Measurements from ENCODE around the gene XCL1. TPM values are rescaled to one million over a fixed set of nuclear protein-coding genes. Genes with fewer than 3 reads are reported as not detected.
A peak's percentile ranks its signal among the peaks of the same experiment; 100 is the strongest.

Gene XCL1
- polyA plus RNA-seq, 2 donors: 0.20 to 0.27 TPM

- H3K9me3 ChIP-seq (ENCODE audit: control insufficient read depth in 2 of 2, insufficient read depth in 1 of 2, low read depth in 1 of 2, low read length in 1 of 2): no peaks in the 10 kb centered on the region
- no peak overlapping the region for H3K4me3 ChIP-seq (ENCODE audit: low read depth in 1 of 2, low read length in 2 of 2)
- H3K4me1 ChIP-seq (ENCODE audit: control insufficient read depth in 2 of 2, insufficient read depth in 2 of 2, low read length in 1 of 2): peaks cover 0 to 13% of the 10 kb centered on the region in 2 donors
- 73 to 77% methylated on average over 10 of the region's 10 CpGs for WGBS, 2 donors
- H3K36me3 ChIP-seq (ENCODE audit: control insufficient read depth in 2 of 2, insufficient read depth in 2 of 2, low read length in 1 of 2): no peaks in the 10 kb centered on the region
- no peaks in the 10 kb centered on the region for H3K27me3 ChIP-seq (ENCODE audit: control insufficient read depth in 1 of 2, insufficient read depth in 2 of 2, low read length in 2 of 2)
- H3K27ac ChIP-seq (ENCODE audit: low read depth in 2 of 2, low read length in 1 of 2): no peak overlapping the region
Observed at GRCh38 chr1:168609741-168610510, 33.5 kb downstream of the XCL1 start.

DNA sequence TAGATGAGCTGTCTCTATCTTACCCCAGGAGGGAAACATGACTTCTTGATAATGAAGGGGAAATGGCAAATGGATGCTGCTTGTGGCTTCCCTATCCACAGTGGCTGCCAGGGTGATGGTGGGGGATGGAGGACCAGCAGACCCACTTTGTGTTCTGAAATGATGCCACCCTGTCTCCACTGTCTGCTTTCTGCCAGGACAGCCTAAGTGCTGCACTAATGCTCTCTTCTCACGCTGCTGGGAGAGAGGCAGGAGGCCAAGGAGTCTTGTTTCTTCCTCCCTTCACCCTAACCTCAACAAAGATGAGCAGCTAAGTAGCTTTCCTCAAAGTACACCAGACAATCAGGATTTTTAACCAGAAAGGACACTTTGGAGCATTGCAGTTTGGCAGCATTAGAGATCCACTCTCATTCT, 36.6 kb downstream of the XCL1 start:
- Histone ChIP-seq H3K4me1 (ENCODE audit: control insufficient read depth in 2 of 2, insufficient read depth in 2 of 2, low read length in 1 of 2) (peaks cover 0 to 15% of the 10 kb centered on the region in 2 donors), H3K9me3 (ENCODE audit: control insufficient read depth in 2 of 2, insufficient read depth in 1 of 2, low read depth in 1 of 2, low read length in 1 of 2) (no peaks in the 10 kb centered on the region), H3K27me3 (ENCODE audit: control insufficient read depth in 1 of 2, insufficient read depth in 2 of 2, low read length in 2 of 2) (no peaks in the 10 kb centered on the region), H3K27ac (ENCODE audit: low read depth in 2 of 2, low read length in 1 of 2) (peak overlapping the region in 1 of 2 donors; percentile 9), H3K36me3 (ENCODE audit: control insufficient read depth in 2 of 2, insufficient read depth in 2 of 2, low read length in 1 of 2) (no peaks in the 10 kb centered on the region), H3K4me3 (ENCODE audit: low read depth in 1 of 2, low read length in 2 of 2) (no peak overlapping the region)
- WGBS, 2 donors: 66 to 79% methylated on average over 1 of the region's 1 CpG

DNA sequence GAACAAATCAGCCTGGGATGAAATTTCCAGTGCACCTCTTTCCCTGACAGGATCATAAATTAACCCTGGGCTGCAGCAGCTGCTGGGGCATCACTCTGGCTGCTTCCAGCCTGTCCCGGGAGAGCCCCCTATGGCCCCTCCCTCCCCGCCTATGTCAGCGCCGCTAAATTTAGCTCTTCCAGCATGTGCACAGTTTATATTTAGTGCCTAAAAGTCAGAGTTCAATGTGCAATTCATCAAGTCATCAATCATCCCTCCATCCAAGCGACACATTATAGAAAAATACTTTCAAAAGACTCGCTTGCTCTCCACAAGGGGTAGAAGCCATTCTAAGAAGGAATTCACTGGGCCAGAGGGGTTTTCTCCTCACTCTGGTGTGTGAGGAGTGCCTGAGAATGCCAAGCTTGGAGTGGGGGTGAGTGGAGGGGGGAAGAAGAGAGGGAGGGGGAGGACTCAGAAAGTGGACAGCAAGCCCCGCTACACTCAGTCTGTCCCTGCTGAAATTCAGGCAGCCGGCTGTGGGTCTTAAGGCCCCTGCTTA, 37.4 kb downstream of the XCL1 start:
- Histone ChIP-seq H3K36me3 (ENCODE audit: control insufficient read depth in 2 of 2, insufficient read depth in 2 of 2, low read length in 1 of 2) (no peaks in the 10 kb centered on the region), H3K9me3 (ENCODE audit: control insufficient read depth in 2 of 2, insufficient read depth in 1 of 2, low read depth in 1 of 2, low read length in 1 of 2) (no peaks in the 10 kb centered on the region), H3K4me3 (ENCODE audit: low read depth in 1 of 2, low read length in 2 of 2) (no peak overlapping the region), H3K4me1 (ENCODE audit: control insufficient read depth in 2 of 2, insufficient read depth in 2 of 2, low read length in 1 of 2) (peaks cover 0 to 15% of the 10 kb centered on the region in 2 donors), H3K27ac (ENCODE audit: low read depth in 2 of 2, low read length in 1 of 2) (peak overlapping the region in 1 of 2 donors; percentile 30), H3K27me3 (ENCODE audit: control insufficient read depth in 1 of 2, insufficient read depth in 2 of 2, low read length in 2 of 2) (no peaks in the 10 kb centered on the region)
- 52 to 56% methylated on average over 8 of the region's 8 CpGs for WGBS, 2 donors

- Histone ChIP-seq H3K9me3 (ENCODE audit: control insufficient read depth in 2 of 2, insufficient read depth in 1 of 2, low read depth in 1 of 2, low read length in 1 of 2) (no peaks in the 10 kb centered on the region), H3K27me3 (ENCODE audit: control insufficient read depth in 1 of 2, insufficient read depth in 2 of 2, low read length in 2 of 2) (no peaks in the 10 kb centered on the region), H3K27ac (ENCODE audit: low read depth in 2 of 2, low read length in 1 of 2) (peak overlapping the region in 1 of 2 donors; percentile 30), H3K4me1 (ENCODE audit: control insufficient read depth in 2 of 2, insufficient read depth in 2 of 2, low read length in 1 of 2) (peaks cover 0 to 13% of the 10 kb centered on the region in 2 donors), H3K36me3 (ENCODE audit: control insufficient read depth in 2 of 2, insufficient read depth in 2 of 2, low read length in 1 of 2) (no peaks in the 10 kb centered on the region), H3K4me3 (ENCODE audit: low read depth in 1 of 2, low read length in 2 of 2) (no peak overlapping the region)
- 69 to 74% methylated on average over 8 of the region's 8 CpGs for WGBS, 2 donors
Observed at GRCh38 chr1:168614235-168614634, 37.8 kb downstream of the XCL1 start.

- Histone ChIP-seq H3K27me3 (ENCODE audit: control insufficient read depth in 1 of 2, insufficient read depth in 2 of 2, low read length in 2 of 2) (no peaks in the 10 kb centered on the region), H3K27ac (ENCODE audit: low read depth in 2 of 2, low read length in 1 of 2) (no peak overlapping the region), H3K36me3 (ENCODE audit: control insufficient read depth in 2 of 2, insufficient read depth in 2 of 2, low read length in 1 of 2) (no peaks in the 10 kb centered on the region), H3K9me3 (ENCODE audit: control insufficient read depth in 2 of 2, insufficient read depth in 1 of 2, low read depth in 1 of 2, low read length in 1 of 2) (no peaks in the 10 kb centered on the region), H3K4me3 (ENCODE audit: low read depth in 1 of 2, low read length in 2 of 2) (no peak overlapping the region), H3K4me1 (ENCODE audit: control insufficient read depth in 2 of 2, insufficient read depth in 2 of 2, low read length in 1 of 2) (peaks cover 0 to 8% of the 10 kb centered on the region in 2 donors)
- whole genome bisulfite sequencing, 2 donors: 75 to 90% methylated on average over 2 of the region's 2 CpGs
Observed at GRCh38 chr1:168615965-168616364, 39.6 kb downstream of the XCL1 start.

DNA sequence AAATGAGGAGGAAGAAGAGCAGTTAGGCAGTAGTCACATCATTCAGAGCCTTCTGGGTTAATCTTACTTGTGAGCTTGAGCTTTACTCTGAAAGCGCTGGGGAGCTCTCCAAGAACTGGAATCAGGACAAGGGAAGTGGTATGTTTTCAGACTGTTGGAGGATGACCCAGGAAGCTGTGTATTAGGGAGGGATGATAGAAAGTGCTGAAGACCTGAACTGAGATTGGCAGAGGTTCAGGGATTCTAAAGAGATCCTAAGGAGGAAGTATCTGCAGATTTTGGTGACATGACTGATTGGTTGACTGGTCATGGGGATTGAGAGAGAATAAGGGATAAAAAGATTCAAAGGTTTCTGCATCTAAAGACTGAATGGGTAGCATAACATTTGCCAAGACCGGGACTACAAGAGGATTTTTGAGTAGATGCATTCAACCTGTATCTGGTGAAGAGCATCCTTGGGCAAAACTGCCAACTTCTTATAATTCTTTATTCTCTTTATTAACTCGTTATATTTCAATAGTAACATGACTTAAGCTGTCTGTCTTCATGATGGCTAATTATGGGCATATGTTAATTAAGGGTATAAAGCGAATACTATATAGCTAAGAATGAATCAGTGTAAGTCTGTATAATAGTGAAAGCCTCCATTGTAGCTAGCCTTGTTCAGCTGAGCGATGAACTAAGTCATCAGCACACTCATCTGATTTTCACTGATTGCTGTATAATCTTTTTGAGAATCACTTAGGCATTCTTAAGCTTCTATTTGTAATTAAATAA, 41.8 kb downstream of the XCL1 start:
- no peaks in the 10 kb centered on the region for H3K9me3 ChIP-seq (ENCODE audit: control insufficient read depth in 2 of 2, insufficient read depth in 1 of 2, low read depth in 1 of 2, low read length in 1 of 2)
- no peak overlapping the region for H3K4me3 ChIP-seq (ENCODE audit: low read depth in 1 of 2, low read length in 2 of 2)
- WGBS, 2 donors: 76 to 81% methylated on average over 5 of the region's 5 CpGs
- no peak overlapping the region for H3K27ac ChIP-seq (ENCODE audit: low read depth in 2 of 2, low read length in 1 of 2)
- no peaks in the 10 kb centered on the region for H3K27me3 ChIP-seq (ENCODE audit: control insufficient read depth in 1 of 2, insufficient read depth in 2 of 2, low read length in 2 of 2)
- peaks cover 0 to 8% of the 10 kb centered on the region in 2 donors for H3K4me1 ChIP-seq (ENCODE audit: control insufficient read depth in 2 of 2, insufficient read depth in 2 of 2, low read length in 1 of 2)
- no peaks in the 10 kb centered on the region for H3K36me3 ChIP-seq (ENCODE audit: control insufficient read depth in 2 of 2, insufficient read depth in 2 of 2, low read length in 1 of 2)

DNA sequence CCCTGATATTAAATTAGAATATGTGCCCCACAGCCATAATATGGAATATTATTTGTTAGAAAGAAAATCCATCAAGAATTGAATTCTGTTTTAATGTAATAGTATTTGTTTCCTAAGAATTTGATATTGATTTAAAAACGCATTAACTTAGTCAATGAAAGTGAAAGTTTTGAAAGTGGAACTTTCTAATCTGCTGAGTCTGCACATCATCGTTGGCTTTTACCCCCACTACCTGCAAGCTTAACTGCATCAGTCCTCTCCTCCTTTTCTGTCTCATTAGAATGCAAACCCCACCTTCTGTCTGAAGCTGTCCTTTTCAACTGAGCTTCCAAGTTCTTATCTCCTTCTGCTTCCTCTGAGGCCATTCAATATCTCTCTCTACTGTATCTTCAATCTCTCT, 42.5 kb downstream of the XCL1 start:
- Histone ChIP-seq H3K36me3 (ENCODE audit: control insufficient read depth in 2 of 2, insufficient read depth in 2 of 2, low read length in 1 of 2) (no peaks in the 10 kb centered on the region), H3K27ac (ENCODE audit: low read depth in 2 of 2, low read length in 1 of 2) (no peak overlapping the region), H3K9me3 (ENCODE audit: control insufficient read depth in 2 of 2, insufficient read depth in 1 of 2, low read depth in 1 of 2, low read length in 1 of 2) (no peaks in the 10 kb centered on the region), H3K27me3 (ENCODE audit: control insufficient read depth in 1 of 2, insufficient read depth in 2 of 2, low read length in 2 of 2) (no peaks in the 10 kb centered on the region), H3K4me3 (ENCODE audit: low read depth in 1 of 2, low read length in 2 of 2) (no peak overlapping the region), H3K4me1 (ENCODE audit: control insufficient read depth in 2 of 2, insufficient read depth in 2 of 2, low read length in 1 of 2) (peaks cover 0 to 7% of the 10 kb centered on the region in 2 donors)
- 46 to 62% methylated on average over 2 of the region's 2 CpGs for WGBS, 2 donors

- WGBS, 2 donors: 73 to 89% methylated on average over 1 of the region's 1 CpG
Observed at GRCh38 chr1:168621356-168621755, 45.0 kb downstream of the XCL1 start.

DNA sequence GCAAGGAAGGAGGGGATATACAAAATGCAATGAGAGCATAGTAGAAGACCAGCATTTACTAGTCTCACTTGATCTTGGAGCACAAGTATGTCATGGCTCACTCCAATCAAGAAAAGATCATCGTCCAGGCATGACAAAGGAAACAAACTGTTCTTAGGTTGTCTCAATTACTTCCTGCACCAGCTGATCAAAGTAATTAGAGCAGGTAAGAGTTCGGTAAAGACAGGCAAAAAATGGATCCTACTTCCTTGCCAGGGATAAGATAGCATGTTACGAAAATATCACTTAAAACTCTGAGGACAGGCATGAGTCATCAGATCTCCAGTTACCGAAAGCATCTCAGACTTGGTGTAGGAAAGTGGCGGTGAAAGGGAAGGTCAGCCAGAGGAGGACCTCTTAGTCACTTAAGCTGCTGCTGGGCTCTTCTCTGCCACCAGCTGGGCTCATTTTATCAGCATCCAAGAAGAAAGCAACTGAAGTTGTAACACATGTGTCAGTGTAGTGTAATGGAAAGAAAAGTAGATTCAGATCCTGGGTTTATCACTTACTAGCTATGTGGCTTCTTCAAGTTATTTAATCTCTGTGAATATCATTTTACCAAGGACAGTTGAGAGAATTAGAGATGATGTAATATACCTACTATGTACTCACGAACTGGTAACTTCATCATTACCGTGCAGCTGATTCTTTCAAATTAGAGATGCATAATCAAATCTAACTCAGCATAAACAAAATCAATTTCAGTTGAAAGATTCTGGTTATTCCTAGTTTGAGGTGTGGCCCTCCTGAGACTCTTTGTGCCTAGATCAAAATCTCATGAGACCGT, 46.8 kb downstream of the XCL1 start:
- Histone ChIP-seq H3K4me3 (ENCODE audit: low read depth in 1 of 2, low read length in 2 of 2) (no peak overlapping the region), H3K4me1 (ENCODE audit: control insufficient read depth in 2 of 2, insufficient read depth in 2 of 2, low read length in 1 of 2) (no peaks in the 10 kb centered on the region), H3K36me3 (ENCODE audit: control insufficient read depth in 2 of 2, insufficient read depth in 2 of 2, low read length in 1 of 2) (no peaks in the 10 kb centered on the region), H3K27me3 (ENCODE audit: control insufficient read depth in 1 of 2, insufficient read depth in 2 of 2, low read length in 2 of 2) (no peaks in the 10 kb centered on the region), H3K27ac (ENCODE audit: low read depth in 2 of 2, low read length in 1 of 2) (no peak overlapping the region), H3K9me3 (ENCODE audit: control insufficient read depth in 2 of 2, insufficient read depth in 1 of 2, low read depth in 1 of 2, low read length in 1 of 2) (no peaks in the 10 kb centered on the region)
- WGBS, 2 donors: 60 to 61% methylated on average over 8 of the region's 8 CpGs

More at GRCh38 chr1:168621356-168621755, 45.0 kb downstream of the XCL1 start:
- Histone ChIP-seq H3K4me3 (ENCODE audit: low read depth in 1 of 2, low read length in 2 of 2) (no peak overlapping the region), H3K27me3 (ENCODE audit: control insufficient read depth in 1 of 2, insufficient read depth in 2 of 2, low read length in 2 of 2) (no peaks in the 10 kb centered on the region), H3K4me1 (ENCODE audit: control insufficient read depth in 2 of 2, insufficient read depth in 2 of 2, low read length in 1 of 2) (no peaks in the 10 kb centered on the region), H3K36me3 (ENCODE audit: control insufficient read depth in 2 of 2, insufficient read depth in 2 of 2, low read length in 1 of 2) (no peaks in the 10 kb centered on the region), H3K9me3 (ENCODE audit: control insufficient read depth in 2 of 2, insufficient read depth in 1 of 2, low read depth in 1 of 2, low read length in 1 of 2) (no peaks in the 10 kb centered on the region), H3K27ac (ENCODE audit: low read depth in 2 of 2, low read length in 1 of 2) (no peak overlapping the region)

All from esophagus (tissue), 2 donors.